Right lobe of liver (tissue), 4 donors: ENCODE measurements around the gene LOC101059915.

Source experiments
- POLR2A ChIP-seq: fragments of 450-650 bp; IDR thresholded peaks from one replicate; pipeline ENCODE4 v1.6.1; 2017; ENCODE audit warnings: antibody characterized with exemption, mild to moderate bottlenecking
- TF ChIP-seq, protein P1 (sequence below), 4 donors: fragments of 200-600 bp in 3 of 4; fragments of 450-650 bp in 1 of 4; IDR thresholded peaks; one replicate each; pipeline versions ENCODE4 v1.5.1 to v1.8.0; 2016 to 2022; ENCODE audit warnings: antibody characterized with exemption in 4 of 4, mild to moderate bottlenecking in 2 of 4
- donor health status: DM: no; HTN: no; CAD: no.
- donor health status: DM: no; HTN: no; CAD: no.
- donor health status: DM: no; HTN: yes; CAD: no.

DNA sequence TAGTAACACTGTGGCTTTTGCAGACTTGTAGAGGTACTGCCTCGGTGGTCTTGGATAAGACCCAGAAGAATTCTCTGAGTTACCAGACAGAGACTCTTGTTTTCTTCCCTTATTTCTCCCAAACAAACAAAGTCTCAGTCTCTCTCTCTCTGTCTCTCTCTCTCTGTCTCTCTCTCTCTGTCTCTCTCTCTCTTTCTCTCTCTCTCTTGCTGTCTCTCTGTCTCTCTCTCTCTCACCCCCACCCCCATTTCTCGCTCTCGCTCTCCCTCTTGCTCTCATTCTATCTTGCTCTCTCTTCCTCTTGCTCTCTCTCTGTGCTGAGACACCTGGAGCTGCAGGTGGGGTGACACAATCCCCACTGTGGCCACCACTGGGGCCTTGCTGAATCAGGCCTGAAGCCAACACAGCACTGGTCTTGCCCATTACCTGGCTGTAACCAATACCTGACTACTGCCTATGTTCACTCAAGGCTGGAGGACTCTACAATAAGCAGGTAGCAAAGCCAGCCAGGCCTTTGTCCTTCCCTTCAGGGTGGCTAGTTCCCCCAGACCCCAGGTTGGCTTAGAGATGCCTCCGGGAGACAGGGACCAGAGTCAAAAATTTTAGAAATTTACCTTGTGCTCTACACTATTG lies 12.3 kb downstream of the LOC101059915 start:
- TF ChIP-seq, protein P1, sequence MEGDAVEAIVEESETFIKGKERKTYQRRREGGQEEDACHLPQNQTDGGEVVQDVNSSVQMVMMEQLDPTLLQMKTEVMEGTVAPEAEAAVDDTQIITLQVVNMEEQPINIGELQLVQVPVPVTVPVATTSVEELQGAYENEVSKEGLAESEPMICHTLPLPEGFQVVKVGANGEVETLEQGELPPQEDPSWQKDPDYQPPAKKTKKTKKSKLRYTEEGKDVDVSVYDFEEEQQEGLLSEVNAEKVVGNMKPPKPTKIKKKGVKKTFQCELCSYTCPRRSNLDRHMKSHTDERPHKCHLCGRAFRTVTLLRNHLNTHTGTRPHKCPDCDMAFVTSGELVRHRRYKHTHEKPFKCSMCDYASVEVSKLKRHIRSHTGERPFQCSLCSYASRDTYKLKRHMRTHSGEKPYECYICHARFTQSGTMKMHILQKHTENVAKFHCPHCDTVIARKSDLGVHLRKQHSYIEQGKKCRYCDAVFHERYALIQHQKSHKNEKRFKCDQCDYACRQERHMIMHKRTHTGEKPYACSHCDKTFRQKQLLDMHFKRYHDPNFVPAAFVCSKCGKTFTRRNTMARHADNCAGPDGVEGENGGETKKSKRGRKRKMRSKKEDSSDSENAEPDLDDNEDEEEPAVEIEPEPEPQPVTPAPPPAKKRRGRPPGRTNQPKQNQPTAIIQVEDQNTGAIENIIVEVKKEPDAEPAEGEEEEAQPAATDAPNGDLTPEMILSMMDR (IDR thresholded peaks at IDR 0.05): no peak
- no peak for TF ChIP-seq POLR2A
